H4 (cell line): ENCODE measurements around the gene MRPL22. TPM values are rescaled to one million over a fixed set of nuclear protein-coding genes. Genes with fewer than 3 reads are reported as not detected.
A peak's percentile ranks its signal among the peaks of the same experiment; 100 is the strongest.
"Not testable (repeated sequence)": the region's sequence is repeated elsewhere in the genome, so short reads cannot be mapped to it uniquely, and the experiment has no call there.

Experiments
- DNase-seq: peaks from one replicate; pipeline ENCODE4 v3.0.0-alpha.2; 2015; ENCODE audit warnings: low spot score
- total RNA-seq: library from RNA; depleted of rRNA; stranded (reverse); fragments of >200 nt; shearing (Covaris generic); gene quantifications from 2 replicates; pipeline ENCODE4 v1.2.3, GENCODE V29; 2014; rRNA removed

MRPL22 gene
- total RNA-seq, 1 experiment from 2014 or later: 28.2 TPM

DNA sequence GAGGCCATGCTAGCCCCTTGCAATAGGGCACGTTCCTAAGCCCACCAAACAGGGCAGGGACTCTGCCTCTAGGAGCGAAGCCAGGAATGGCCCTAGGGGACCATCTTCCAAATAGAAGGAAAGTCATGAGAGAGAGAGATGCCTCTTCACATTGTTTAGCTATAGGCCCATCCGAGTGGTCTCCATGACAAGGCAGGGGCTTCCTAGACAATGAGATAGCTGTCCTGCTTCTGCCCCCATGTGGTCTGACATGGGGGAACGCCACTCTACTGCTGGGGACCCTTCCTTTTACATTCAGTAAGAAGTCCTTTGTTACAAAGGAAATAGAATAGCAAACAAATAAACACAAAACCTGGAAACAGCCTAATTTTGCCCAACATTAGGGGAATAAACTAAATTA lies 54.8 kb downstream of the MRPL22 start:
- DNase-seq: no peak

DNA sequence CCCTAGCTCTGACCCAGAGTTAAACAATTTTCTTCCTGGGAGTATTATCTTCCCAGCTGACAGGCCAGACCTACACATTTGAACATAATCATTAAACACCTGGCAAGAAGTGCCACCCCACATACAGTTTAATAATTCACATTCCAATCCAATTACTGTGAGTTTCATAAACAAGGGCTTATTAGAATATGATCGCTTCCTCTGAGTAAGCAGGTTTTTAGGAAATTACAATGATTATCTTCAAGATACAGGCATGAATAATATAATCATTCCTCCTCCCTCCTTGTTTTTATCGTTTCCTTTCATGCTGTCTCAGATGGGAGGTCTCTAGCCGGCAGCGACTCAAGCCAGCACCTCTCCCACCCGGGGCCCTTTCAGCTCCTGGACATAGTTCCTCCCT lies 56.9 kb downstream of the MRPL22 start:
- no peak for DNase-seq

DNA sequence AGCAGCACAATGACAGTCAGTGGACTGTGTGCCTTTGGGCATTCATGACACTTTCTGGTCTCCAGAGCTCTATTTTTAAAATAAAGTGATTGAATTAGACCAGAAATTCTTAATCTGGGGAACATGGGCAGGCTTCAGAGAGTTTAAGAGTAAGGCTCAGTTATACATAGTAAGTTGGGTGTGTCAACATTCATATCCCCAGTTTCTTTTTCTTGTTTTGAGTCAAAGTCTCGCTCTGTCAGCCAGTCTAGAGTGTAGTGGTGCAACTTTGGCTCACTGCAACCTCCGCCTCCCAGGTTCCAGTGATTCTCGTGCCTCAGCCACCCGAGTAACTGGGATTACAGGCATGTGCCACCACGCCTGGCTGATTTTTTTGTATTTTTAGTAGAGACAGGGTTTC lies 59.0 kb downstream of the MRPL22 start:
- no peak for DNase-seq

DNA sequence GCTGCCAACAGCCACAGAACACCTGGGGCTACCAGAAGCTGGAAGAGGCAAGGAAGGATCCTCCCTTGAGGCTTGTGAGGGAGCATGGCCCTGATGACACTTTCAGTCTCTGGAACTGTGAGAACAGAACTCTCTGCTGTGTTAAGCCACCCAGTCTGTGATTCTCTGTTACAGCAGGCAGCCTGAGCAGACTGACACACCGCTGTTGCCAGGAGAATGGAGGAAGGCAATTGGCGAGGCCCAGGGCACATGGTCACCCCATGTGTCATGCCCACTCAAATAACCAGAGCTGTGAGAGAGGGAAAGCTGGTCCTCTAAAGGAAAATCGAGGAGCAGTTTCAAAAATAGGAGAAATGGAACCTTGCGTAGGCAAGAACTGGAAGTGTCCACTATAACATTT lies 60.6 kb downstream of the MRPL22 start:
- DNase-seq: no peak

DNA sequence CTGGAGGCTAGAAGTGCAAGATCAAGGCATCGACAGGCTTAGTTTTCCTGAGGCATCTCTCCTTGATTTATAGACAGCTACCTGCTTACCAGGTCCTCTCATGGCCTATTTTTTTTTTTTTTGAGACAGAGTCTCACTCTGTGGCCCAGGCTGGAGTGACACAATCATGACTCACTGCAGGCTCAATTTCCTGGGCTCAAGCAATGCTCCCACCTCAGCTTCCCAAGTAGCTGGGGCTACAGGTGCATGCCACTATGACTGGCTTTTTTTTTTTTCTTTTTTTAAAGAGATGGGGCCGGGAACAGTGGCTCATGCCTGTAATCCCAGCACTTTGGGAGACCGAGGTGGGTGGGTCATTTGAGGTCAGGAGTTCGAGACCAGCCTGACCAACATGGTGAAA lies 61.8 kb downstream of the MRPL22 start:
- not testable (repeated sequence) for DNase-seq

DNA sequence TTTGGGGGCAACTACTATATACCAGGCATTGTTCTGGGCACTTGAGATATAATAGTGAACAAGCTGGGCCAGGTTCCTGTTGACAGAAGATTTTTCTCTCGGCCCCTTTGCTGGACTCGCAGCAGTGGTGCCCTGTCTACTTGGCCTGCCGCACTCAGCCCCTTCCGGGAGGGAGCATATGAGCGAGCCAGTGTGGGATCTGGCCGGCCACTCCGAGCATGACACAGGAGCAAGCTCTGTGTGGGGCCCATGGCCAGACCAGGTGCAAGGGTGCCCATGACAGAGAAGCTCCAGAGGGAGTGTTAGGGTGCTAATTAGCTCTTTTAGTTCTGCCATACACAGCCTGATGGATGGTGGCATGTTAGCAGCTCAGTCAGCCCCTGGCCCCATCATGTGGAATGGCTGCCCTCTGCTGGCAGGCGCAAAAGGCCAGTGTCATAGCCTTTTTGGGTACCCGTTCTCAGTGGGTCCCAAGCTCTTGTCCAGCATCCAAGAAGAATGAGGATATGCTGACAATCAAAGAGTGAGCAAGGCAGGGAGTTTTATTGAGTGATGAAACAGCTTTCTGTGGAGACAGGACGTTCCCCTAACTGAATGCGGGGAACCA lies 63.4 kb downstream of the MRPL22 start:
- peak; percentile 6 for DNase-seq

DNA sequence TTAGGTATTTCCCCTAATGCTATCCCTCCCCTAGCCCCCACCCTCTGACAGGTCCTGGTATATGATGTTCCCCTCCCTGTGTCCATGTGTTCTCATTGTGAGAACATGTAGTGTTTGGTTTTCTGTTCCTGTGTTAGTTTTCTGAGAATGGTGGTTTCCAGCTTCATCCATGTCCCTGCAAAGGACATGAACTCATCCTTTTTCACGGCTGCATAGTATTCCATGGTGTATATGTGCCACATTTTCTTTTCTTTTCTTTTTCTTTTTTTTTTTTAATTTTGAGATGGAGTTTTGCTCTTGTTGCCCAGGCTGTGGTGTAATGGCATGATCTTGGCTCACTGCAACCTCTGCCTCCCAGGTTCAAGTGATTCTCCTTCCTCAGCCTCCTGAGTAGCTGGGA lies 65.4 kb downstream of the MRPL22 start:
- DNase-seq: not testable (repeated sequence)

DNA sequence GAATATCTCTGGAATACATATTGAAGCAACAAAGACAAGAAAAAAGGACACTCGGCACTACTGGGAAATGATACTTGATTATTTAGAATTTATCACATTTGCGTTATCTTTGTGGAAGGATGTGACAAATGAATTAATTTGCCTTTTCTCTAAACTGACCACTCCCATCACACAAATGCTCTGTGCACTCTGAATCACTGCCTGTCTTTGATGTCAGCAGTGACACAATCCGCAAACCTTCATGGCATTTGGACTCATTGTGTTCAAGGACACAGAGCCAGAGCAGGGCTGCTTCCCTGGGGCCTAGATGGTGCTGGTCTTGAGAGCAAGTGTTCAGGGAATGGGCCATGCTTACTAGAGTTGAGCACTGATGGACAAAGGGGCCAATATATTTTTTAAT lies 67.8 kb downstream of the MRPL22 start:
- no peak for DNase-seq

DNA sequence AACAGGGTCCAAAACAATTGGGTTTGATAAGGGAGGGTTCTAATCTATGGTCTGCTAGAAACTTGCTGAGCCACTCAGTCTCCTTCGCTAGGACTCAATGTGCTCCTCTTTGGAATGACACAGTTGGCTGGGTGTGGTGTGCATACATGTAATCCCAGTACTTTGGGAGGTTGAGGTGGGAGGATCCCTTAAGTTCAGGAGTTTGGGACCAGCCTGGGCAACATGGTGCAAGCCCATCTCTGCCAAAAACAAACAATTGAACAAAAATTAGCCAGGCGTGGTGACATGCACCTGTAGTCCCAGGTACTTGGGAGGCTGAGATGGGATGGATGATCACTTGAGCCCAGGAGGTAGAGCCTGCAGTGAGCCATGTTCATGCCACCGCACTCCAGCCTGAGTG lies 70.0 kb downstream of the MRPL22 start:
- no peak for DNase-seq

DNA sequence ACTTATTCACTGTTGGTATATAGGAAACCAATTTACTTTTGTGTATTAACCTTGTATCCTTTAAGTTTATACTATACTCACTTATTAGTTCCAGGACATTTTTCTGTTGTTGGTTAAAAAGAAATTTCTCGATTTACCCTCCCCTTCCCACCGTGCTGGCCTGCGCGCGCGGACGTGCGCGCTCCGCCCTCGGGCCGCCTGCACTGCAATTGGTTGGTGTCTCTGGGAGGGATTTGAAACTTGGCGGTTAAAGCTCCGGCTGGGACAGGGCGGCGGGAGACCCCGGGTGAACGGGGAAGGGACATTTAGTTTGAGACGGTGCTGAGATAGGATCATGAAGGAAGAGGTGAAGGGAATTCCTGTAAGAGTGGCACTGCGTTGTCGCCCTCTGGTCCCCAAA lies 72.7 kb downstream of the MRPL22 start, which contains the start of gene KIF4B:
KIF4B (plus strand) TSS at position 230 of the 400 bp plus-strand sequence; CDS start at position 335, 105 bp downstream.
- no peak for DNase-seq

DNA sequence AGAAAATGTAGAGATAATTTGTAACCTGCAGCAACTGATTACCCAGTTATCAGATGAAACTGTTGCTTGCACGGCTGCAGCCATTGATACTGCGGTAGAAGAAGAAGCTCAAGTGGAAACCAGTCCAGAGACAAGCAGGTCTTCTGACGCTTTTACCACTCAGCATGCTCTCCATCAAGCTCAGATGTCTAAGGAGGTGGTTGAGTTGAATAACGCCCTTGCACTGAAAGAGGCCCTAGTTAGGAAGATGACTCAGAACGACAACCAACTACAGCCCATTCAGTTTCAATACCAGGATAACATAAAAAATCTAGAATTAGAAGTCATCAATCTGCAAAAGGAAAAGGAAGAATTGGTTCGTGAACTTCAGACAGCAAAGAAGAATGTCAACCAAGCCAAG lies 74.4 kb downstream of the MRPL22 start:
- DNase-seq: no peak

DNA sequence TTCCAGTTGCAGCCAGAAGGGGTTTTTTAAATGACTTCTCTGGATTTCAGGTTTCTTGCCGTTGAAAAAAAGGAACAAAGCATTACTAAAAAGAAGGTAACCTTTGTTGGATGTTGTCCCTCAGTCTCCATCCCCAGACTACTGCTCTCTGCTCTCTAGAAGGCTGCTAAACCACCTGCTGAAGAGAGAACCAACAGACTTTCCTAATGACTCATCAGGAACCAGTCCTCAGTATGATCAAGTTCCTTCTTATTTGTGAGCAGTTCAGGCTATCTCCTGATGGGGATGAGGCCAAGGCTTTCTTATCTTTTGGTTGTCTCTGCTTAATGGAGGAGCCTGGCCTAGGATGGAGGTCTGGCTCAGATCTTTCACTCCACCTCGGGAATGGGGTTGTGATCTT lies 76.7 kb downstream of the MRPL22 start:
- no peak for DNase-seq

Other genes starting within 250 kb of the MRPL22 start
- gene LARP1, start 185.7 kb upstream of the MRPL22 start, total RNA-seq: 44.3 and 48.5 TPM in 2 replicates
- 0.81 and 3.2 TPM in 2 replicates for gene FAXDC2, start 90.5 kb upstream of the MRPL22 start, total RNA-seq
- 57.9 and 61.4 TPM in 2 replicates for gene CNOT8, start 82.4 kb upstream of the MRPL22 start, total RNA-seq
- 9.7 and 12.6 TPM in 2 replicates for gene GEMIN5, start 2.9 kb upstream of the MRPL22 start, total RNA-seq
- gene KIF4B, start 72.7 kb downstream of the MRPL22 start, total RNA-seq: 0.02 TPM in 1 of 2 replicates, not detected in the other